ENCODE measurements around the gene TMPRSS6. TPM values are rescaled to one million over a fixed set of nuclear protein-coding genes. Genes with fewer than 3 reads are reported as not detected.

The TMPRSS6 gene
- total and polyA plus RNA-seq, 2 of the 13 experiments (the other 11 are each of a cell fraction or from before 2014, with no cell fraction given): 4.2 to 4.8 TPM

GRCh38 chr22:37033605-37034430 is 75.7 kb downstream of the TMPRSS6 start (continued):
- TF ChIP-seq ZNF234 (CRISPR knock-in tag; conservative IDR thresholded peaks at IDR 0.05) (no peak), ZKSCAN8 (CRISPR knock-in tag; IDR thresholded peaks at IDR 0.05; ENCODE audit: borderline replicate concordance) (no peak), MEF2D (CRISPR knock-in tag; IDR thresholded peaks at IDR 0.05) (peak; percentile 42; the same call in 1 of the 2 replicates), ATAD3A (CRISPR knock-in tag; IDR thresholded peaks at IDR 0.05) (no peak), ZNF670 (CRISPR knock-in tag; IDR thresholded peaks at IDR 0.05; ENCODE audit: borderline replicate concordance) (peak; percentile 31; the same call in 1 of the 2 replicates), REPIN1 (CRISPR knock-in tag; IDR thresholded peaks at IDR 0.05; ENCODE audit: borderline replicate concordance, low read depth) (0 out of 2 replicates have a peak, but pooled peaks have one; percentile 25), ATM (IDR thresholded peaks at IDR 0.05; ENCODE audit: borderline replicate concordance) (no peak), CEBPB (IDR thresholded peaks at IDR 0.05; ENCODE audit: borderline replicate concordance, low read depth, low read length) (peak; percentile 7; the same call in 1 of the 2 replicates), SCMH1 (CRISPR knock-in tag; IDR thresholded peaks at IDR 0.05; ENCODE audit: borderline replicate concordance) (no peak), JUND (CRISPR knock-in tag; IDR thresholded peaks at IDR 0.05) (peak; percentile 13; the same call in 1 of the 2 replicates), ZNF558 (CRISPR knock-in tag; IDR thresholded peaks at IDR 0.05; ENCODE audit: borderline replicate concordance) (peak; percentile 79; the same call in 1 of the 2 replicates), ZNF550 (CRISPR knock-in tag; IDR thresholded peaks at IDR 0.05; ENCODE audit: borderline replicate concordance) (0 out of 2 replicates have a peak, but pooled peaks have one; percentile 93), TBX2 (CRISPR knock-in tag; IDR thresholded peaks at IDR 0.05; ENCODE audit: borderline replicate concordance) (peak; percentile 44; the same call in 1 of the 2 replicates), ZNF343 (CRISPR knock-in tag; IDR thresholded peaks at IDR 0.05) (no peak), SPEN (CRISPR knock-in tag; IDR thresholded peaks at IDR 0.05; ENCODE audit: low read depth) (0 out of 2 replicates have a peak, but pooled peaks have one; percentile 27), ZNF350 (CRISPR knock-in tag; IDR thresholded peaks at IDR 0.05; ENCODE audit: borderline replicate concordance, low read depth) (peak; percentile 17), GMEB2 (CRISPR knock-in tag; IDR thresholded peaks at IDR 0.05; ENCODE audit: low read depth) (no peak), ATF7 (IDR thresholded peaks at IDR 0.05) (no peak), ATF7 (CRISPR knock-in tag; IDR thresholded peaks at IDR 0.05) (no peak), EZH2 (conservative IDR thresholded peaks at IDR 0.05; ENCODE audit: low read depth, low read length) (no peak), JUN (CRISPR knock-in tag; IDR thresholded peaks at IDR 0.05) (no peak), ZFP36L1 (CRISPR knock-in tag; IDR thresholded peaks at IDR 0.05) (no peak), ZNF543 (CRISPR knock-in tag; IDR thresholded peaks at IDR 0.05) (no peak), GLI4 (CRISPR knock-in tag; IDR thresholded peaks at IDR 0.05; ENCODE audit: borderline replicate concordance) (no peak), NFIC (IDR thresholded peaks at IDR 0.05; ENCODE audit: low read length) (no peak)
- TF ChIP-seq, protein P1, sequence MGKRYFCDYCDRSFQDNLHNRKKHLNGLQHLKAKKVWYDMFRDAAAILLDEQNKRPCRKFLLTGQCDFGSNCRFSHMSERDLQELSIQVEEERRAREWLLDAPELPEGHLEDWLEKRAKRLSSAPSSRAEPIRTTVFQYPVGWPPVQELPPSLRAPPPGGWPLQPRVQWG (CRISPR knock-in tag; IDR thresholded peaks at IDR 0.05; ENCODE audit: borderline replicate concordance, low read depth): no peak
